ENCODE results near the gene RNF186. TPM values are rescaled to one million over a fixed set of nuclear protein-coding genes. Genes with fewer than 3 reads are reported as not detected.

The RNF186 gene
- total and polyA plus RNA-seq, 2 of the 13 experiments (the other 11 are each of a cell fraction or from before 2014, with no cell fraction given) = 0.07 to 0.20 TPM

- peak; percentile 70 for ATAC-seq
- DNase-seq (ENCODE audit: low spot score) = peak; percentile 77
- Histone ChIP-seq H4K20me1 (ENCODE audit: insufficient read depth, low read length) (no peaks in the 10 kb centered on the region), H2AFZ (ENCODE audit: low read length) (no peak overlapping the region), H3K79me2 (ENCODE audit: insufficient read depth, low read length) (no peaks in the 10 kb centered on the region), H3K27me3 (ENCODE audit: control insufficient read depth in 1 of 2, insufficient read depth in 2 of 2, low read length in 2 of 2) (peaks cover 0 to 11% of the 10 kb centered on the region in 2 experiments; a peak in 2 of 5 replicates), H3K4me2 (ENCODE audit: low read depth, low read length) (peak overlapping the region; percentile 68), H3K27ac (ENCODE audit: extremely low read length, insufficient read depth, low read length) (peak overlapping the region; percentile 37), H3K36me3 (replicated peaks in 1 of 2; ENCODE audit: control insufficient read depth in 1 of 2, insufficient read depth in 2 of 2, low read length in 2 of 2) (no peaks in the 10 kb centered on the region), H3K9me3 (ENCODE audit: low read length) (no peaks in the 10 kb centered on the region), H3K4me1 (ENCODE audit: insufficient read depth, low read length) (peaks cover 56% of the 10 kb centered on the region), H3K4me3 (replicated peaks in 1 of 3; ENCODE audit: insufficient read depth in 1 of 3, low read depth in 2 of 3, low read length in 3 of 3) (peak overlapping the region in 1 of 3 experiments; percentile 37; a peak in 3 of 6 replicates), H3K9ac (ENCODE audit: insufficient read depth, low read depth, low read length) (peak overlapping the region; percentile 34)
- BruUV-seq (replicated peaks) = TSS peak; percentile 97
- in situ Hi-C loops (cut with HindIII; ENCODE audit: extremely low pct_ligation_motif_present, low pct_unique_long_range_greater_than_20kb) (no loop called here), intact Hi-C loops (cut with micrococcal nuclease; ENCODE audit: unreplicated experiment) (loop anchor here (10.0 kb wide), 1 partner anchor 69 kb away; the partner anchor contains the start of gene OTUD3)
- WGBS (ENCODE audit: low lambda C conversion rate) = 25% methylated on average over 13 of the region's 15 CpGs
- ChIA-PET CTCF (ENCODE audit: low intra/inter-chr PET ratio, low total read pairs) (interaction anchor here (1.1 kb wide), 1 partner anchor 154 kb away, joined by 3 read pairs; no protein-coding TSS in a partner anchor), POLR2A (interaction anchor here (1.1 kb wide), 1 partner anchor 57 kb away, joined by 3 read pairs; no protein-coding TSS in a partner anchor)
- FAIRE-seq = peak; percentile 39
- TF ChIP-seq BORCS8-MEF2B (CRISPR knock-in tag; IDR thresholded peaks at IDR 0.05) (peak; percentile 16; the same call in 1 of the 2 replicates), ZGPAT (CRISPR knock-in tag; IDR thresholded peaks at IDR 0.05) (0 out of 2 replicates have a peak, but pooled peaks have one; percentile 28), SRSF1 (optimal IDR thresholded peaks at IDR 0.05; ENCODE audit: low read depth, low read length) (no peak), HMG20A (CRISPR knock-in tag; IDR thresholded peaks at IDR 0.05; ENCODE audit: borderline replicate concordance) (peak; percentile 50; the same call in 1 of the 2 replicates), ZNF768 (CRISPR knock-in tag; IDR thresholded peaks at IDR 0.05) (no peak), ZNF891 (CRISPR knock-in tag; IDR thresholded peaks at IDR 0.05) (peak; percentile 61; the same call in 1 of the 2 replicates), MEF2D (CRISPR knock-in tag; IDR thresholded peaks at IDR 0.05) (no peak), RARA (CRISPR knock-in tag; IDR thresholded peaks at IDR 0.05) (peak; percentile 48), ARNTL (CRISPR knock-in tag; IDR thresholded peaks at IDR 0.05) (0 out of 2 replicates have a peak, but pooled peaks have one; percentile 50), THAP11 (CRISPR knock-in tag; IDR thresholded peaks at IDR 0.05) (peak; percentile 31; the same call in 1 of the 2 replicates), ISL2 (CRISPR knock-in tag; IDR thresholded peaks at IDR 0.05) (peak; percentile 40; the same call in 1 of the 2 replicates), ZNF574 (CRISPR knock-in tag; IDR thresholded peaks at IDR 0.05) (peak; percentile 27; the same call in 1 of the 2 replicates), NR2F6 (IDR thresholded peaks at IDR 0.05) (no peak), NR2F6 (CRISPR knock-in tag; IDR thresholded peaks at IDR 0.05) (peak; percentile 45; the same call in 1 of the 2 replicates), ELF1 (CRISPR knock-in tag; IDR thresholded peaks at IDR 0.05) (peak; percentile 62), ZBTB7A (CRISPR knock-in tag; IDR thresholded peaks at IDR 0.05) (peak; percentile 48; the same call in 1 of the 2 replicates), ZFP82 (CRISPR knock-in tag; IDR thresholded peaks at IDR 0.05; ENCODE audit: borderline replicate concordance) (no peak), ZNF503 (CRISPR knock-in tag; IDR thresholded peaks at IDR 0.05) (peak; percentile 25; the same call in 1 of the 2 replicates)
These were observed 986 bp upstream of the RNF186 start for GRCh38 chr1:19815801-19816736.

Data from HepG2 (cell line).